SK-N-SH (cell line): Measurements from ENCODE around the gene MRPL43. TPM values are rescaled to one million over a fixed set of nuclear protein-coding genes. Genes with fewer than 3 reads are reported as not detected.

ENCODE experiments used
- CTCF ChIA-PET: fragments of 300-600, 350-600 bp; formaldehyde crosslinking; extraction: SDS; loops from one replicate; lab custom pipeline; 2021; lab: Yijun Ruan, JAX
- POLR2A ChIA-PET: fragments of 350-600 bp; sonication (Branson Sonifier 250); formaldehyde crosslinking; extraction: SDS; loops from one replicate; lab custom pipeline; 2020; ENCODE audit warnings: antibody characterized with exemption, inconsistent platforms; lab: Yijun Ruan, JAX
- DNase-seq: peaks from one replicate; pipeline ENCODE4 v3.0.0; 2012
- H2AFZ ChIP-seq: fragments of 200-600 bp; sonication (generic); 2 replicates; pipeline ENCODE4 v1.8.1; 2016; ENCODE audit warnings: antibody characterized with exemption, mild to moderate bottlenecking, low read depth
- H3F3A ChIP-seq: fragments of 200-600 bp; sonication (generic); replicated peaks from 2 replicates; pipeline ENCODE3; 2016; ENCODE audit warnings: antibody characterized with exemption, mild to moderate bottlenecking; ENCODE audit not compliant: insufficient read depth
- H3K27ac ChIP-seq, 2 experiments: fragments of 200-500 bp in 1 of 2; fragments of 200-600 bp in 1 of 2; sonication (Bioruptor generic) in 1 of 2; sonication (generic), shearing (Covaris generic) in 1 of 2; 2 replicates each; pipeline versions ENCODE4 v1.5.1 to v1.6.1; 2014 to 2016; ENCODE audit warnings: low read depth in 2 of 2, inconsistent platforms in 1 of 2, low read length in 1 of 2, mild to moderate bottlenecking in 1 of 2, mixed read lengths in 1 of 2
- H3K27me3 ChIP-seq: fragments of 200-600 bp; sonication (generic), shearing (Covaris generic); 2 replicates; pipeline ENCODE4 v1.6.1; 2016; ENCODE audit warnings: mixed run types; ENCODE audit not compliant: insufficient read depth
- H3K36me3 ChIP-seq, 2 experiments: fragments of 200-500 bp in 1 of 2; fragments of 200-600 bp in 1 of 2; sonication (Bioruptor generic) in 1 of 2; sonication (generic) in 1 of 2; replicated peaks in 1 of 2; 2 replicates each; pipeline versions ENCODE3 to v1.5.1; 2014 to 2016; ENCODE audit warnings: low read length in 1 of 2, mild to moderate bottlenecking in 1 of 2; ENCODE audit not compliant: insufficient read depth in 2 of 2, control insufficient read depth in 1 of 2
- H3K4me1 ChIP-seq, 2 experiments: fragments of 200-500 bp in 1 of 2; fragments of 200-600 bp in 1 of 2; sonication (Bioruptor generic) in 1 of 2; sonication (generic), shearing (Covaris generic) in 1 of 2; 2 replicates each; pipeline versions ENCODE4 v1.5.1 to v1.6.1; 2014 to 2016; ENCODE audit warnings: low read depth in 1 of 2, low read length in 1 of 2, mixed run types in 1 of 2; ENCODE audit not compliant: insufficient read depth in 2 of 2, control insufficient read depth in 1 of 2
- H3K4me2 ChIP-seq: fragments of 200-600 bp; sonication (generic), shearing (Covaris generic); 2 replicates; pipeline ENCODE4 v1.6.1; 2017; ENCODE audit warnings: mixed run types
- H3K4me3 ChIP-seq, 2 experiments: fragments of 200-500 bp in 1 of 2; fragments of 200-600 bp in 1 of 2; sonication (Bioruptor generic) in 1 of 2; sonication (generic), shearing (Covaris generic) in 1 of 2; 2 replicates each; pipeline versions ENCODE4 v1.5.1 to v1.8.1; 2014 to 2016; ENCODE audit warnings: low read depth in 2 of 2, inconsistent platforms in 1 of 2, low read length in 1 of 2, mild to moderate bottlenecking in 1 of 2, mixed read lengths in 1 of 2, moderate library complexity in 1 of 2
- H3K79me2 ChIP-seq: fragments of 200-600 bp; sonication (generic); 2 replicates; pipeline ENCODE4 v1.8.1; 2017; ENCODE audit warnings: mild to moderate bottlenecking; ENCODE audit not compliant: insufficient read depth
- H3K9ac ChIP-seq: fragments of 200-600 bp; sonication (generic); 2 replicates; pipeline ENCODE4 v1.6.1; 2017; ENCODE audit warnings: mixed run types
- H3K9me2 ChIP-seq: fragments of 200-600 bp; sonication (generic); 2 replicates; pipeline ENCODE4 v1.6.1; 2017; ENCODE audit warnings: mixed run types
- H3K9me3 ChIP-seq: fragments of 200-600 bp; sonication (generic); 2 replicates; pipeline ENCODE4 v1.6.1; 2017; ENCODE audit warnings: mixed run types, mild to moderate bottlenecking, moderate library complexity
- H4K20me1 ChIP-seq: fragments of 200-600 bp; sonication (generic); 2 replicates; pipeline ENCODE4 v1.6.1; 2017; ENCODE audit warnings: mild to moderate bottlenecking, mixed run types; ENCODE audit not compliant: insufficient read depth
- MXI1 ChIP-seq: IDR thresholded peaks from 2 replicates; pipeline ENCODE4 v1.6.1; 2012; ENCODE audit warnings: mild to moderate bottlenecking, low read depth, low read length, improper control_type of control experiment
- RXRA ChIP-seq: IDR thresholded peaks from 2 replicates; pipeline ENCODE4 v1.4.0; 2012; ENCODE audit warnings: low read depth, mild to moderate bottlenecking, borderline replicate concordance
- WGBS: methylation state at CpG from one replicate; pipeline ENCODE4 v1.1.6; 2017; ENCODE audit warnings: low lambda C conversion rate; 5-methylcytosine and 5-hydroxymethylcytosine counted together
- polyA plus RNA-seq, 3 experiments: library from polyadenylated mRNA; depleted of rRNA; stranded (reverse); fragments of >200 nt; gene quantifications; 2 replicates each; pipeline ENCODE4 v1.2.3, GENCODE V29; 2012
- TF ChIP-seq, protein P1 (sequence below): IDR thresholded peaks from 2 replicates; pipeline ENCODE4 v1.6.1; 2012; ENCODE audit warnings: mild to moderate bottlenecking, low read depth, low read length, moderate library complexity
- TF ChIP-seq, protein P2 (sequence below): IDR thresholded peaks from 2 replicates; pipeline ENCODE4 v1.4.0; 2012; ENCODE audit warnings: low read depth

The MRPL43 gene
- polyA plus RNA-seq, 1 of the 3 experiments (the other 2 are of a cell fraction): 208 TPM

DNA sequence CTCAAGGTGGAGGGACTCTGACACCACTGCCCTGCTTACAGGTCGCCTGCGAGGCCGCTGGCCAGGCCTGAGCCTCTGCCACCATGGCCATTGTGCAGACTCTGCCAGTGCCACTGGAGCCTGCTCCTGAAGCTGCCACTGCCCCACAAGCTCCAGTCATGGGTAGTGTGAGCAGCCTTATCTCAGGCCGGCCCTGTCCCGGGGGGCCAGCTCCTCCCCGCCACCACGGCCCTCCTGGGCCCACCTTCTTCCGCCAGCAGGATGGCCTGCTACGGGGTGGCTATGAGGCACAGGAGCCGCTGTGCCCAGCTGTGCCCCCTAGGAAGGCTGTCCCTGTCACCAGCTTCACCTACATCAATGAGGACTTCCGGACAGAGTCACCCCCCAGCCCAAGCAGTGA is 15.2 kb upstream of the MRPL43 start:
- Histone ChIP-seq H3K4me2 (peak overlapping the region; percentile 96), H3K36me3 (peaks cover 38 to 45% of the 10 kb centered on the region in 2 experiments), H3K9ac (peak overlapping the region; percentile 99; the same call in 1 of the 2 replicates), H3K9me3 (no peaks in the 10 kb centered on the region), H4K20me1 (peaks cover 37% of the 10 kb centered on the region), H3K9me2 (no peaks in the 10 kb centered on the region), H3K79me2 (peaks cover 58% of the 10 kb centered on the region), H3K4me1 (peaks cover 15 to 37% of the 10 kb centered on the region in 2 experiments; a peak in 3 of 4 replicates), H3F3A (peaks cover 34% of the 10 kb centered on the region), H2AFZ (no peak overlapping the region), H3K4me3 (no peak overlapping the region), H3K27ac (peak overlapping the region in 1 of 2 experiments; percentile 98; a peak in 1 of 4 replicates), H3K27me3 (no peaks in the 10 kb centered on the region)
- WGBS: 85% methylated on average over 8 of the region's 11 CpGs
- CTCF ChIA-PET: interaction anchor here (0.8 to 24.5 kb wide), 8 partner anchors 7 to 841 kb away, joined by 3 to 443 read pairs (median 3); partner anchors contain the start of genes KCNIP2, PDZD7 and SFXN3
- DNase-seq: no peak
- POLR2A ChIA-PET: no interaction called here
- TF ChIP-seq, protein P1, sequence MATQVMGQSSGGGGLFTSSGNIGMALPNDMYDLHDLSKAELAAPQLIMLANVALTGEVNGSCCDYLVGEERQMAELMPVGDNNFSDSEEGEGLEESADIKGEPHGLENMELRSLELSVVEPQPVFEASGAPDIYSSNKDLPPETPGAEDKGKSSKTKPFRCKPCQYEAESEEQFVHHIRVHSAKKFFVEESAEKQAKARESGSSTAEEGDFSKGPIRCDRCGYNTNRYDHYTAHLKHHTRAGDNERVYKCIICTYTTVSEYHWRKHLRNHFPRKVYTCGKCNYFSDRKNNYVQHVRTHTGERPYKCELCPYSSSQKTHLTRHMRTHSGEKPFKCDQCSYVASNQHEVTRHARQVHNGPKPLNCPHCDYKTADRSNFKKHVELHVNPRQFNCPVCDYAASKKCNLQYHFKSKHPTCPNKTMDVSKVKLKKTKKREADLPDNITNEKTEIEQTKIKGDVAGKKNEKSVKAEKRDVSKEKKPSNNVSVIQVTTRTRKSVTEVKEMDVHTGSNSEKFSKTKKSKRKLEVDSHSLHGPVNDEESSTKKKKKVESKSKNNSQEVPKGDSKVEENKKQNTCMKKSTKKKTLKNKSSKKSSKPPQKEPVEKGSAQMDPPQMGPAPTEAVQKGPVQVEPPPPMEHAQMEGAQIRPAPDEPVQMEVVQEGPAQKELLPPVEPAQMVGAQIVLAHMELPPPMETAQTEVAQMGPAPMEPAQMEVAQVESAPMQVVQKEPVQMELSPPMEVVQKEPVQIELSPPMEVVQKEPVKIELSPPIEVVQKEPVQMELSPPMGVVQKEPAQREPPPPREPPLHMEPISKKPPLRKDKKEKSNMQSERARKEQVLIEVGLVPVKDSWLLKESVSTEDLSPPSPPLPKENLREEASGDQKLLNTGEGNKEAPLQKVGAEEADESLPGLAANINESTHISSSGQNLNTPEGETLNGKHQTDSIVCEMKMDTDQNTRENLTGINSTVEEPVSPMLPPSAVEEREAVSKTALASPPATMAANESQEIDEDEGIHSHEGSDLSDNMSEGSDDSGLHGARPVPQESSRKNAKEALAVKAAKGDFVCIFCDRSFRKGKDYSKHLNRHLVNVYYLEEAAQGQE: no peak
- TF ChIP-seq, protein P2, sequence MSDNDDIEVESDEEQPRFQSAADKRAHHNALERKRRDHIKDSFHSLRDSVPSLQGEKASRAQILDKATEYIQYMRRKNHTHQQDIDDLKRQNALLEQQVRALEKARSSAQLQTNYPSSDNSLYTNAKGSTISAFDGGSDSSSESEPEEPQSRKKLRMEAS: no peak
- TF ChIP-seq MXI1: no peak

DNA sequence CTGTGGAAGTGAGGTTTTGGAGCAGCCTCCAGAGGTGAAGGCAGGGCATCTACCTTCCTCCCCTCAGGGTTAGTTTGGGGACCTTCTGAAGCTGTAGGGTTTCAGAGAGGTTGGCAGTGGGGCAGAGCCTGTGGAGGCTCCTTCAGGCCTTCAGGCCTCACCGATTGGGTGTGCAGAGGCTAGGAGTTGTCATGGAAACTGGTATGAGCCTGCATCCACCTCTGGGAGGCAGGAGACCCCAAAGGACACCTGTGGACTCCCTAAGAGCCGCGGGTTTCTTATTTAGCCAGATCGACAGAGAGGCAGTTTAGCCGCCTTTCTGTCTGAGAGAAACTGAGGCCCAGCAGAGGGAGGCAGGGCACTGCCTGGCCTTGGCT is 14.3 kb upstream of the MRPL43 start:
- Histone ChIP-seq H3F3A (peaks cover 34% of the 10 kb centered on the region), H3K9me3 (no peaks in the 10 kb centered on the region), H3K36me3 (peaks cover 38% of the 10 kb centered on the region in 2 experiments), H3K27me3 (no peaks in the 10 kb centered on the region), H3K27ac (peak overlapping the region; percentile 98 to 99), H4K20me1 (peaks cover 37% of the 10 kb centered on the region), H2AFZ (no peak overlapping the region), H3K79me2 (peaks cover 61% of the 10 kb centered on the region), H3K4me3 (peak overlapping the region; percentile 90 to 99), H3K9me2 (no peaks in the 10 kb centered on the region), H3K4me1 (peaks cover 12 to 36% of the 10 kb centered on the region in 2 experiments; a peak in 3 of 4 replicates), H3K4me2 (peak overlapping the region; percentile 96), H3K9ac (peak overlapping the region; percentile 99)
- CTCF ChIA-PET: interaction anchor here (1.2 to 24.5 kb wide), 4 partner anchors 8 to 842 kb away, joined by 3 to 443 read pairs (median 114); partner anchors contain the start of genes KCNIP2, PDZD7 and SFXN3
- TF ChIP-seq, protein P1: no peak
- TF ChIP-seq RXRA: no peak
- POLR2A ChIA-PET: interaction anchor here (0.6 kb wide), 1 partner anchor 10 kb away, joined by 3 read pairs; no protein-coding TSS in a partner anchor
- 83% methylated on average over 4 of the region's 5 CpGs for WGBS
- DNase-seq: no peak
